ACC112 (cell line): ENCODE results near the gene C2CD5.
"Not testable (repeated sequence)": the region's sequence is repeated elsewhere in the genome, so short reads cannot be mapped to it uniquely, and the experiment has no call there.

Experiments
- H2AFZ ChIP-seq: fragments of 200-600 bp; sonication (generic); one replicate; pipeline ENCODE4 v1.6.0; 2017; ENCODE audit warnings: antibody characterized with exemption, low read length; ENCODE audit not compliant: unreplicated experiment
- H3K27ac ChIP-seq: fragments of 200-600 bp; sonication (generic); 2 replicates; pipeline ENCODE4 v1.5.1; 2014; ENCODE audit warnings: low read depth, mild to moderate bottlenecking, antibody characterized with exemption, low read length, moderate library complexity
- H3K27me3 ChIP-seq: fragments of 200-600 bp; sonication (generic); 2 replicates; pipeline ENCODE4 v1.6.1; 2014; ENCODE audit warnings: mild to moderate bottlenecking, antibody characterized with exemption, low read length, moderate library complexity, mixed read lengths; ENCODE audit not compliant: insufficient read depth
- H3K36me3 ChIP-seq: fragments of 200-600 bp; sonication (generic); 2 replicates; pipeline ENCODE4 v1.6.1; 2016; ENCODE audit warnings: mild to moderate bottlenecking, antibody characterized with exemption, low read length, moderate library complexity, mixed read lengths; ENCODE audit not compliant: insufficient read depth
- H3K4me1 ChIP-seq: fragments of 200-600 bp; sonication (generic); one replicate; pipeline ENCODE4 v1.6.1; 2016; ENCODE audit warnings: low read length, mixed read lengths; ENCODE audit not compliant: insufficient read depth, unreplicated experiment, control insufficient read depth
- H3K4me3 ChIP-seq: fragments of 200-600 bp; sonication (generic); 2 replicates; pipeline ENCODE4 v1.5.1; 2014; ENCODE audit warnings: mild to moderate bottlenecking, low read depth, low read length
- H3K79me2 ChIP-seq: fragments of 200-600 bp; sonication (generic); one replicate; pipeline ENCODE4 v1.6.0; 2016; ENCODE audit warnings: low read length; ENCODE audit not compliant: control insufficient read depth, unreplicated experiment, insufficient read depth

C2CD5 gene

GRCh38 chr12:22518060-22518719 lies 26.2 kb downstream of the C2CD5 start:
- H3K36me3 ChIP-seq: peaks cover 6% of the 10 kb centered on the region; the same call in 1 of the 2 replicates
- H3K27ac ChIP-seq: no peak overlapping the region
- no peaks in the 10 kb centered on the region for H3K79me2 ChIP-seq
- H2AFZ ChIP-seq: no peak overlapping the region
- H3K4me1 ChIP-seq: peaks cover 28% of the 10 kb centered on the region
- no peak overlapping the region for H3K4me3 ChIP-seq
- no peaks in the 10 kb centered on the region for H3K27me3 ChIP-seq

GRCh38 chr12:22514875-22515274 lies 29.5 kb downstream of the C2CD5 start:
- Histone ChIP-seq H3K36me3 (no peaks in the 10 kb centered on the region), H3K27me3 (no peaks in the 10 kb centered on the region), H3K4me3 (no peak overlapping the region), H2AFZ (no peak overlapping the region), H3K79me2 (no peaks in the 10 kb centered on the region), H3K27ac (no peak overlapping the region), H3K4me1 (peaks cover 14% of the 10 kb centered on the region)

DNA sequence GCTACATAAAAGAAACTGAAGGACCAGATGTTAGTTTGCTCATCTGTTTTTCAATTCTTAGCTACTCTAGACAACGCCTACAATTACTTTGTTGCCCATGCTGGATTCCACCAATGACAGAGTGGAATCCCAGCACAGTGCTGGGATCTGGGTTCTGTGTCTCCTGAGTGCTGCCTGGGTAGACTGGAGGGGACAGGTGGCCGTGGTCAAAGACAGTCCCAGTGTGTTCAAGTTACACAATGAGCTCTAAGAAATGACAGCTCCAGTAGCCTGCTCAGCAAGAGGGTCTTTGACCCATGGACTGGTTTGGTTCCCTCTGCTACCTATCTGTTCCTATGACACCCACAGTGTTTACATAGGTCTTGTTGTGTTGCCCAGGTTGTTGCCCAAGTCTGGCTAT lies 38.5 kb downstream of the C2CD5 start:
- Histone ChIP-seq H3K79me2 (no peaks in the 10 kb centered on the region), H3K4me3 (no peak overlapping the region)

DNA sequence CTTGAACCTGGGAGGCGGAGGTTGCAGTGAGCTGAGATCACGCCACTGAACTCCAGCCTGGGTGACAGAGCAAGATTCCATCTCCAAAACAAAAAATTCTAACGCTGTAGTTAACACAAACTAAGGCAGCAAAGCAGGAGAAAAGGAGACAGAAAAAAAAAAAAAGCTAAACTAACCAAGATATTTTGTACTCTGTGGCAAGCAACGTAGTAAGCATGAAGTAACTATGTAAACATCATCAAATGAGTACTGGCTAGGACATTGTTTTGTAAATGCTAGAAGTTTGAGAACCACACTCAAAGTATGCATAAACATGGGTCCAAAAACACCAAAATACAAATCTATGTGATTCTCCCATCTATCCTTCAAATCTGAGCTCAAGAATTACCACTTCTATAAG lies 44.2 kb downstream of the C2CD5 start:
- H3K27ac ChIP-seq: no peak overlapping the region
- no peak overlapping the region for H3K4me3 ChIP-seq
- H3K27me3 ChIP-seq: no peaks in the 10 kb centered on the region
- H3K36me3 ChIP-seq: no peaks in the 10 kb centered on the region
- H2AFZ ChIP-seq: no peak overlapping the region
- no peaks in the 10 kb centered on the region for H3K4me1 ChIP-seq
- no peaks in the 10 kb centered on the region for H3K79me2 ChIP-seq

More for the DNA sequence above, 38.5 kb downstream of the C2CD5 start:
- H3K4me1 ChIP-seq: no peaks in the 10 kb centered on the region
- no peak overlapping the region for H2AFZ ChIP-seq
- no peaks in the 10 kb centered on the region for H3K27me3 ChIP-seq
- H3K27ac ChIP-seq: no peak overlapping the region
- no peaks in the 10 kb centered on the region for H3K36me3 ChIP-seq

DNA sequence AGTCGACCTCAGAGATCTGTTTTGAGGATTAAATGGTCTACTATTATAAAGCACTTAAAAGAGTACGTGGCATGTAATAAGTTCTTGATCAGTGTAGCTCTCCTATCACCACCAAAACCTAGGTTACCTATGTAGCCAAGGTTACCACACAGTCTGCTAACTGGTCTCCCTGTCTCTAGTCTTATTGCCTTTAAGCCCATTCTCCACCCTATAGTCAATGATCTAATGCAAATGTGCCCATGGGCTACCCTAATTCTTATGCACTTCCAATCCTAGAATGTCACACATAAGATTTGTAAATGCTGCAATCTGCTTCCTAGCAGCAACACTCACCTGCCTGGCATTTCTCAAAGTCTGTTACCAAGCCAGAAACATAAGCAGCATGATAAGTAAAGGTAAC lies 44.9 kb downstream of the C2CD5 start:
- Histone ChIP-seq H3K27ac (no peak overlapping the region), H3K27me3 (no peaks in the 10 kb centered on the region), H3K4me1 (no peaks in the 10 kb centered on the region), H3K36me3 (no peaks in the 10 kb centered on the region), H2AFZ (no peak overlapping the region), H3K79me2 (no peaks in the 10 kb centered on the region), H3K4me3 (no peak overlapping the region)

- H3K27me3 ChIP-seq: no peaks in the 10 kb centered on the region
- H3K4me1 ChIP-seq: no peaks in the 10 kb centered on the region
- no peaks in the 10 kb centered on the region for H3K79me2 ChIP-seq
- no peak overlapping the region for H3K4me3 ChIP-seq
- no peak overlapping the region for H3K27ac ChIP-seq
- H2AFZ ChIP-seq: no peak overlapping the region
- peaks cover 14% of the 10 kb centered on the region for H3K36me3 ChIP-seq
Measured at GRCh38 chr12:22494319-22494718, 50.0 kb downstream of the C2CD5 start.

DNA sequence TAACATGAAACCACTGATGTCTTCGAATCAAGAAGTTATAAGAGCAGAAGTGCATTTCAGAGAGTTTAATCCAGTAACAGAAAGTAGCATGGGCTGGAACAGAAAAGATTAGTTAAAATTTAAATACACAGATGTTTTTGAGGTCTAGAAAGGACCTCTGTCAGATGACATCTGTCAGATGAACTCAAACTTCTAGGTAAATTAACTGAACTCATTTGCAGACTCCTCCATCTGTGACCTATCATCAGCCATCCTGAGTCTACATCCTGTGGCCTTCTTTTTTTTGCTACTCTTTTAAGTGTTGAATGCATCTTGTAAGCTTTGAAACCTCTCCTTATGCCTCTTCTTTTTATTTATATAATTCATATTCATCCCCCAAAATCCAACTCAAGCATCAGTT lies 53.3 kb downstream of the C2CD5 start:
- H3K27me3 ChIP-seq: no peaks in the 10 kb centered on the region
- no peak overlapping the region for H2AFZ ChIP-seq
- H3K4me3 ChIP-seq: no peak overlapping the region
- no peaks in the 10 kb centered on the region for H3K4me1 ChIP-seq
- H3K36me3 ChIP-seq: peaks cover 15% of the 10 kb centered on the region
- H3K27ac ChIP-seq: no peak overlapping the region
- no peaks in the 10 kb centered on the region for H3K79me2 ChIP-seq

- Histone ChIP-seq H3K27me3 (no peaks in the 10 kb centered on the region), H2AFZ (no peak overlapping the region), H3K4me3 (no peak overlapping the region), H3K27ac (no peak overlapping the region), H3K79me2 (no peaks in the 10 kb centered on the region), H3K36me3 (peaks cover 26% of the 10 kb centered on the region), H3K4me1 (no peaks in the 10 kb centered on the region)
Measured at GRCh38 chr12:22488478-22488877, 55.9 kb downstream of the C2CD5 start.

- H3K79me2 ChIP-seq, H3K4me1 ChIP-seq, H2AFZ ChIP-seq, H3K4me3 ChIP-seq, H3K27ac ChIP-seq, H3K27me3 ChIP-seq: not testable (repeated sequence)
- H3K36me3 ChIP-seq: peaks cover 21% of the 10 kb centered on the region
Measured at GRCh38 chr12:22487683-22488082, 56.7 kb downstream of the C2CD5 start.

DNA sequence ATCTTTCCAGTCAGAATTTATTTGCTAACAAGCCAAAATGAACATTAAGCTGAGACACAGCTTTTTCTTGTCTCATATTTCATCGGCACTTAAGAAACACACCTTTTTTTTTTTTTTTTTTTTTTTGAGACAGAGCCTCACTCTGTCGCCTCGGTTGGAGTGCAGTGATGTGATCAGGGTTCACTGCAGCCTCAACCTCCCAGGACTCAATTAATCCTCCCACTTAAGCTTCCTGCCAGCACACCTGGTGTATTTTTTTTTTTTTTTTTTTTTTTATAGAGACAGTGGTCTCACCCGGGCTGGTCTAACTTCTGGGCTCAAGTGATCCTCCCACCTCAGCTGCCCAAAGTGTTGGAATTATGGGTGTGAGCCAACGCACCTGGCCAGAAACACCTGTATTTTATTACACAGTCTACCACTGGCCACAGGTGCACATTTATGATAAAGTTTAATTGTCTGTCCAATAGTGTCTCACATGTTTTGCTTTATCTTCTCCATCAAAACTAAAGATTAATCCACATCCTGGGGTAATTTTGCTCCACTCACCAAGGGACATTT lies 62.7 kb downstream of the C2CD5 start:
- H3K27me3 ChIP-seq: no peaks in the 10 kb centered on the region
- no peak overlapping the region for H2AFZ ChIP-seq
- H3K27ac ChIP-seq: no peak overlapping the region
- peaks cover 14% of the 10 kb centered on the region for H3K4me1 ChIP-seq
- no peak overlapping the region for H3K4me3 ChIP-seq
- H3K36me3 ChIP-seq: peaks cover 18% of the 10 kb centered on the region
- no peaks in the 10 kb centered on the region for H3K79me2 ChIP-seq

DNA sequence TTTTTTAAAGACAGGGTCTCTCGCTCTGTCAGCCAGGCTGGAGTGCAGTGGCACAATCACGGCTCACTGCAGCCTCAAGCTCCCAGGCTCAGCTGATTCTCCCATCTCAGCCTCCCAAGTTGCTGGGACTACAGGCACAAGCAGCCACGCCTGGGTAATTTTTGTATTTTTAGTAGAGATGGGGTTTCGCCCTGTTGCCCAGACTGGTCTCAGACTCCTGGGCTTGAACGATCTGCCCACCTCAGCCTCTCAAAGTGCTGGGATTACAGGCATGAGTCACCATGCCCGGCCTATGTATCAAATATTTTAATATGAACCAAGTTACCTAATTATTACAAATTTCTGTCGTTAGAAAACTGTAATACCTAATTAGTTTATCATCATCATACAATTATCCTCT lies 63.5 kb downstream of the C2CD5 start:
- H3K4me1 ChIP-seq: peaks cover 23% of the 10 kb centered on the region
- not testable (repeated sequence) for H2AFZ ChIP-seq, H3K4me3 ChIP-seq, H3K27me3 ChIP-seq, H3K79me2 ChIP-seq, H3K27ac ChIP-seq
- H3K36me3 ChIP-seq: peaks cover 22% of the 10 kb centered on the region
